OCI-LY1 (cell line): ENCODE measurements around the gene PTPN13.

Experiments used
- H2AFZ ChIP-seq: fragments of 200-600 bp; sonication (generic), shearing (Covaris generic); 2 replicates; pipeline ENCODE4 v1.6.0; 2014; ENCODE audit warnings: antibody characterized with exemption, mild to moderate bottlenecking, low read length
- H3F3A ChIP-seq: fragments of 200-600 bp; sonication (generic), shearing (Covaris generic); 2 replicates; pipeline ENCODE4 v1.6.0; 2014; ENCODE audit warnings: mild to moderate bottlenecking, antibody characterized with exemption, low read length, moderate library complexity; ENCODE audit not compliant: insufficient read depth
- H3K27ac ChIP-seq: fragments of 200-600 bp; sonication (generic); 2 replicates; pipeline ENCODE4 v1.5.1; 2014; ENCODE audit warnings: low read length, mixed run types, mild to moderate bottlenecking, low read depth; ENCODE audit not compliant: poor library complexity, severe bottlenecking
- H3K27me3 ChIP-seq: fragments of 200-600 bp; sonication (generic); 2 replicates; pipeline ENCODE4 v1.6.0; 2014; ENCODE audit warnings: antibody characterized with exemption, mild to moderate bottlenecking, low read length, moderate library complexity; ENCODE audit not compliant: insufficient read depth
- H3K36me3 ChIP-seq: fragments of 200-600 bp; sonication (generic); 2 replicates; pipeline ENCODE4 v1.6.1; 2014; ENCODE audit warnings: mild to moderate bottlenecking, antibody characterized with exemption, low read length, moderate library complexity, mixed read lengths; ENCODE audit not compliant: insufficient read depth
- H3K4me1 ChIP-seq: fragments of 200-600 bp; sonication (generic); 2 replicates; pipeline ENCODE4 v1.5.1; 2014; ENCODE audit warnings: mild to moderate bottlenecking, low read length, moderate library complexity; ENCODE audit not compliant: insufficient read depth, severe bottlenecking
- H3K4me2 ChIP-seq: fragments of 200-600 bp; sonication (generic), shearing (Covaris generic); 2 replicates; pipeline ENCODE4 v1.6.1; 2014; ENCODE audit warnings: low read length
- H3K4me3 ChIP-seq: fragments of 200-600 bp; sonication (generic); 2 replicates; pipeline ENCODE4 v1.5.1; 2014; ENCODE audit warnings: low read length, low read depth, mild to moderate bottlenecking, mixed read lengths; ENCODE audit not compliant: poor library complexity, severe bottlenecking
- H3K79me2 ChIP-seq: fragments of 200-600 bp; shearing (Covaris generic); 2 replicates; pipeline ENCODE4 v1.6.1; 2016; ENCODE audit warnings: mixed run types, low read length, mixed read lengths; ENCODE audit not compliant: insufficient read depth
- H3K9ac ChIP-seq: fragments of 200-600 bp; sonication (generic), shearing (Covaris generic); 2 replicates; pipeline ENCODE4 v1.6.1; 2014; ENCODE audit warnings: mild to moderate bottlenecking, low read length, mixed read lengths
- H3K9me2 ChIP-seq: fragments of 200-600 bp; sonication (generic), shearing (Covaris generic); 2 replicates; pipeline ENCODE4 v1.6.1; 2014; ENCODE audit warnings: low read depth, mild to moderate bottlenecking, low read length, mixed read lengths
- H3K9me3 ChIP-seq: fragments of 200-600 bp; shearing (Covaris generic); 2 replicates; pipeline ENCODE4 v1.6.1; 2014; ENCODE audit warnings: low read length, mixed read lengths
- H4K20me1 ChIP-seq: fragments of 200-600 bp; sonication (generic), shearing (Covaris generic); 2 replicates; pipeline ENCODE4 v1.6.0; 2016; ENCODE audit warnings: mild to moderate bottlenecking, low read length; ENCODE audit not compliant: insufficient read depth
- CTCF ChIP-seq: fragments of 200-600 bp; sonication (generic), shearing (Covaris generic); IDR thresholded peaks from 2 replicates; pipeline ENCODE4 v1.5.1; 2017; ENCODE audit warnings: mild to moderate bottlenecking, antibody characterized with exemption, low read length, moderate library complexity, mixed read lengths
- EZH2 ChIP-seq: fragments of 200-600 bp; sonication (generic), shearing (Covaris generic); IDR thresholded peaks from 2 replicates; pipeline ENCODE4 v1.8.0; 2017; ENCODE audit warnings: borderline replicate concordance, mixed run types, mild to moderate bottlenecking, antibody characterized with exemption, low read length, moderate library complexity, mixed read lengths

PTPN13 gene

GRCh38 chr4:86549163-86549788 lies 44.8 kb upstream of the PTPN13 start:
- Histone ChIP-seq H3K36me3 (no peaks in the 10 kb centered on the region), H3K4me2 (no peak overlapping the region), H3K9me2 (no peaks in the 10 kb centered on the region), H4K20me1 (no peaks in the 10 kb centered on the region), H3K27me3 (no peaks in the 10 kb centered on the region), H2AFZ (no peak overlapping the region), H3K27ac (no peak overlapping the region), H3K9ac (no peak overlapping the region), H3K4me3 (no peak overlapping the region), H3K4me1 (no peaks in the 10 kb centered on the region), H3K79me2 (no peaks in the 10 kb centered on the region), H3F3A (no peaks in the 10 kb centered on the region), H3K9me3 (no peaks in the 10 kb centered on the region)
- no peak for TF ChIP-seq CTCF
- TF ChIP-seq EZH2: no peak

GRCh38 chr4:86551387-86551786 lies 42.7 kb upstream of the PTPN13 start:
- no peaks in the 10 kb centered on the region for H3F3A ChIP-seq
- H3K9me3 ChIP-seq: no peaks in the 10 kb centered on the region
- no peak overlapping the region for H2AFZ ChIP-seq
- no peaks in the 10 kb centered on the region for H3K9me2 ChIP-seq
- no peak overlapping the region for H3K4me2 ChIP-seq
- no peaks in the 10 kb centered on the region for H3K4me1 ChIP-seq
- no peak for TF ChIP-seq EZH2
- TF ChIP-seq CTCF: no peak
- no peaks in the 10 kb centered on the region for H3K79me2 ChIP-seq
- H3K27me3 ChIP-seq: no peaks in the 10 kb centered on the region
- H3K9ac ChIP-seq: no peak overlapping the region
- no peak overlapping the region for H3K4me3 ChIP-seq
- no peaks in the 10 kb centered on the region for H4K20me1 ChIP-seq
- H3K36me3 ChIP-seq: no peaks in the 10 kb centered on the region
- no peak overlapping the region for H3K27ac ChIP-seq

- TF ChIP-seq EZH2: no peak
- no peak for TF ChIP-seq CTCF
- Histone ChIP-seq H3K27ac (no peak overlapping the region), H3K4me2 (no peak overlapping the region), H3K36me3 (no peaks in the 10 kb centered on the region), H3K4me1 (no peaks in the 10 kb centered on the region), H3K9ac (no peak overlapping the region), H4K20me1 (no peaks in the 10 kb centered on the region), H3K9me2 (no peaks in the 10 kb centered on the region), H3K4me3 (no peak overlapping the region), H3K9me3 (no peaks in the 10 kb centered on the region), H3K79me2 (no peaks in the 10 kb centered on the region), H3F3A (no peaks in the 10 kb centered on the region), H3K27me3 (no peaks in the 10 kb centered on the region), H2AFZ (no peak overlapping the region)
Measured at GRCh38 chr4:86554646-86555045, 39.5 kb upstream of the PTPN13 start.
